Astrocyte of the cerebellum (primary cell): Measurements from ENCODE around the gene ESR2.
"Not testable (repeated sequence)": the region's sequence is repeated elsewhere in the genome, so short reads cannot be mapped to it uniquely, and the experiment has no call there.

Experiments
- DNase-seq: peaks from one replicate; pipeline ENCODE4 v3.0.0-alpha.2; 2011; ENCODE audit warnings: low read depth
- H3K4me3 ChIP-seq: 2 replicates; pipeline ENCODE4 v1.5.1; 2011; ENCODE audit warnings: mild to moderate bottlenecking, low read depth, low read length, moderate library complexity
- CTCF ChIP-seq: IDR thresholded peaks from 2 replicates; pipeline ENCODE4 v1.5.1; 2012; ENCODE audit warnings: low read length, low read depth, moderate library complexity, mild to moderate bottlenecking; ENCODE audit errors: missing control alignments
- in situ Hi-C: cut with HindIII; loops from 2 replicates; pipeline ENCODE4 v1.10.0; 2017; ENCODE audit warnings: low sequenced_read_pairs

Gene ESR2

GRCh38 chr14:64324895-64325294 is 30.7 kb upstream of the ESR2 start:
- DNase-seq, result peak; percentile 11
- in situ Hi-C loops, result no loop called here
- TF ChIP-seq CTCF, result no peak
- H3K4me3 ChIP-seq, result no peak overlapping the region

GRCh38 chr14:64324461-64324860 is 30.3 kb upstream of the ESR2 start:
- in situ Hi-C loops, result no loop called here
- no peak overlapping the region for H3K4me3 ChIP-seq
- no peak for DNase-seq
- no peak for TF ChIP-seq CTCF

GRCh38 chr14:64320362-64320761 is 26.2 kb upstream of the ESR2 start:
- H3K4me3 ChIP-seq, in situ Hi-C loops, DNase-seq: not testable (repeated sequence)

- in situ Hi-C loops, DNase-seq, H3K4me3 ChIP-seq: not testable (repeated sequence)
Measured at GRCh38 chr14:64318695-64319094, 24.5 kb upstream of the ESR2 start.

- TF ChIP-seq CTCF, result peak; percentile 62
Measured at GRCh38 chr14:64303471-64303917, 9.3 kb upstream of the ESR2 start.

GRCh38 chr14:64298773-64299172 is 4.6 kb upstream of the ESR2 start:
- no peak for DNase-seq
- in situ Hi-C loops, result loop anchor here (5.0 to 25.0 kb wide), 2 partner anchors 286 to 486 kb away; no protein-coding TSS in a partner anchor
- TF ChIP-seq CTCF, result no peak

More at GRCh38 chr14:64303471-64303917, 9.3 kb upstream of the ESR2 start:
- in situ Hi-C loops, result loop anchor here (10.0 kb wide), 1 partner anchor 919 kb away; no protein-coding TSS in a partner anchor
- DNase-seq, result peak; percentile 53
- no peak overlapping the region for H3K4me3 ChIP-seq

GRCh38 chr14:64296561-64296960 is 2.4 kb upstream of the ESR2 start:
- no peak for DNase-seq
- no peak for TF ChIP-seq CTCF
- no peak overlapping the region for H3K4me3 ChIP-seq
- in situ Hi-C loops, result loop anchor here (5.0 to 25.0 kb wide), 2 partner anchors 284 to 484 kb away; no protein-coding TSS in a partner anchor

More at GRCh38 chr14:64298773-64299172, 4.6 kb upstream of the ESR2 start:
- H3K4me3 ChIP-seq, result no peak overlapping the region
